PC-9 (cell line): ENCODE data around the gene ZBTB4. TPM values are rescaled to one million over a fixed set of nuclear protein-coding genes. Genes with fewer than 3 reads are reported as not detected.
A peak's percentile ranks its signal among the peaks of the same experiment; 100 is the strongest.
"Not testable (repeated sequence)": the region's sequence is repeated elsewhere in the genome, so short reads cannot be mapped to it uniquely, and the experiment has no call there.

ENCODE experiments used
- BruUV-seq: library from RNA; stranded (reverse); fragments of 400-500 nt; replicated peaks from 2 replicates; lab custom pipeline; 2021; lab: Mats Ljungman, UMichigan
- CTCF ChIA-PET: fragments of 300-600 bp; sonication (Branson Sonifier 250); formaldehyde crosslinking; loops from one replicate; lab custom pipeline; 2022; ENCODE audit warnings: antibody characterized with exemption; lab: Charles Lee
- POLR2A ChIA-PET: fragments of 300-600 bp; sonication (Branson Sonifier 250); formaldehyde crosslinking; loops from one replicate; lab custom pipeline; 2022; ENCODE audit warnings: antibody characterized with exemption; ENCODE audit not compliant: unreplicated experiment; lab: Charles Lee
- DNase-seq, 2 experiments: peaks; one replicate each; pipeline versions ENCODE4 v3.0.0 to v3.0.0-alpha.2; 2015 to 2022; ENCODE audit warnings: mixed read lengths in 1 of 2
- H2AFZ ChIP-seq: fragments of 200-600 bp; sonication (generic); 2 replicates; pipeline ENCODE4 v1.8.1; 2017; ENCODE audit warnings: antibody characterized with exemption
- H3F3A ChIP-seq: fragments of 200-600 bp; sonication (generic); 2 replicates; pipeline ENCODE4 v1.8.1; 2017; ENCODE audit warnings: antibody characterized with exemption, mild to moderate bottlenecking, low read depth; ENCODE audit not compliant: insufficient read depth
- H3K27ac ChIP-seq: fragments of 200-600 bp; sonication (generic); 2 replicates; pipeline ENCODE4 v1.6.1; 2016; ENCODE audit warnings: mixed run types
- H3K27me3 ChIP-seq: fragments of 200-600 bp; sonication (generic); 2 replicates; pipeline ENCODE4 v1.6.1; 2016; ENCODE audit warnings: low read depth, mixed run types; ENCODE audit not compliant: insufficient read depth
- H3K36me3 ChIP-seq: fragments of 200-600 bp; sonication (generic); 2 replicates; pipeline ENCODE4 v1.6.1; 2016; ENCODE audit warnings: low read depth, mixed run types
- H3K4me1 ChIP-seq: fragments of 200-600 bp; sonication (generic); replicated peaks from 2 replicates; pipeline ENCODE4 v1.6.1; 2016; ENCODE audit warnings: mixed run types; ENCODE audit not compliant: insufficient read depth
- H3K4me2 ChIP-seq: fragments of 200-600 bp; sonication (generic); 2 replicates; pipeline ENCODE4 v1.6.1; 2017; ENCODE audit warnings: mixed run types
- H3K4me3 ChIP-seq: fragments of 200-600 bp; sonication (generic); 2 replicates; pipeline ENCODE4 v1.6.1; 2016; ENCODE audit warnings: mixed run types
- H3K79me2 ChIP-seq: fragments of 200-600 bp; sonication (generic); 2 replicates; pipeline ENCODE4 v1.6.1; 2017; ENCODE audit warnings: low read depth, mixed run types
- H3K9me2 ChIP-seq: fragments of 200-600 bp; sonication (generic); 2 replicates; pipeline ENCODE4 v1.8.1; 2017; ENCODE audit warnings: mild to moderate bottlenecking; ENCODE audit not compliant: insufficient read depth
- H3K9me3 ChIP-seq: fragments of 200-600 bp; sonication (generic); 2 replicates; pipeline ENCODE4 v1.8.1; 2016; ENCODE audit warnings: low read depth; ENCODE audit not compliant: insufficient read depth
- H4K20me1 ChIP-seq: fragments of 200-600 bp; sonication (generic); 2 replicates; pipeline ENCODE4 v1.8.1; 2017; ENCODE audit not compliant: insufficient read depth
- EZH2 ChIP-seq: fragments of 200-600 bp; sonication (generic); IDR thresholded peaks from 2 replicates; pipeline ENCODE4 v1.8.0; 2017; ENCODE audit warnings: antibody characterized with exemption, low read depth
- intact Hi-C: fragments of 100-400 bp; cut with micrococcal nuclease; formaldehyde crosslinking; loops from one replicate; pipeline ENCODE4 v1.10.0; 2022; ENCODE audit not compliant: unreplicated experiment
- total RNA-seq: library from RNA; stranded (reverse); gene quantifications from 2 replicates; pipeline ENCODE4 v1.2.3, GENCODE V29; 2021
- TF ChIP-seq, protein P1 (sequence below): fragments of 200-600 bp; sonication (generic); conservative IDR thresholded peaks from 2 replicates; pipeline ENCODE4 v1.6.1; 2017; ENCODE audit warnings: mixed run types, antibody characterized with exemption, mild to moderate bottlenecking, moderate library complexity

The ZBTB4 gene
- total RNA-seq, 1 experiment from 2014 or later = 54.0 TPM

- Histone ChIP-seq H3K27ac (peak overlapping the region; percentile 32; the same call in 1 of the 2 replicates), H3K79me2 (peaks cover 58% of the 10 kb centered on the region), H3K4me2 (peak overlapping the region; percentile 21), H3F3A (peaks cover 14% of the 10 kb centered on the region; the same call in 1 of the 2 replicates), H3K27me3 (no peaks in the 10 kb centered on the region), H3K9me2 (no peaks in the 10 kb centered on the region), H3K9me3 (no peaks in the 10 kb centered on the region), H4K20me1 (no peaks in the 10 kb centered on the region), H3K36me3 (no peaks in the 10 kb centered on the region), H2AFZ (no peak overlapping the region), H3K4me3 (no peak overlapping the region), H3K4me1 (peaks cover 37% of the 10 kb centered on the region)
- BruUV-seq = no TSS peak
- no peak for DNase-seq
- ChIA-PET POLR2A (interaction anchor here (0.6 to 0.7 kb wide), 3 partner anchors 72 to 145 kb away, joined by 3 to 11 read pairs (median 6); no protein-coding TSS in a partner anchor), CTCF (interaction anchor here (1.0 kb wide), 1 partner anchor 21 kb away, joined by 4 read pairs; no protein-coding TSS in a partner anchor)
- intact Hi-C loops = loop anchor here (2.0 kb wide), 1 partner anchor 31 kb away; the partner anchor contains the start of gene CHRNB1
- no peak for TF ChIP-seq EZH2
- TF ChIP-seq, protein P1, sequence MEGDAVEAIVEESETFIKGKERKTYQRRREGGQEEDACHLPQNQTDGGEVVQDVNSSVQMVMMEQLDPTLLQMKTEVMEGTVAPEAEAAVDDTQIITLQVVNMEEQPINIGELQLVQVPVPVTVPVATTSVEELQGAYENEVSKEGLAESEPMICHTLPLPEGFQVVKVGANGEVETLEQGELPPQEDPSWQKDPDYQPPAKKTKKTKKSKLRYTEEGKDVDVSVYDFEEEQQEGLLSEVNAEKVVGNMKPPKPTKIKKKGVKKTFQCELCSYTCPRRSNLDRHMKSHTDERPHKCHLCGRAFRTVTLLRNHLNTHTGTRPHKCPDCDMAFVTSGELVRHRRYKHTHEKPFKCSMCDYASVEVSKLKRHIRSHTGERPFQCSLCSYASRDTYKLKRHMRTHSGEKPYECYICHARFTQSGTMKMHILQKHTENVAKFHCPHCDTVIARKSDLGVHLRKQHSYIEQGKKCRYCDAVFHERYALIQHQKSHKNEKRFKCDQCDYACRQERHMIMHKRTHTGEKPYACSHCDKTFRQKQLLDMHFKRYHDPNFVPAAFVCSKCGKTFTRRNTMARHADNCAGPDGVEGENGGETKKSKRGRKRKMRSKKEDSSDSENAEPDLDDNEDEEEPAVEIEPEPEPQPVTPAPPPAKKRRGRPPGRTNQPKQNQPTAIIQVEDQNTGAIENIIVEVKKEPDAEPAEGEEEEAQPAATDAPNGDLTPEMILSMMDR = no peak
Observed at GRCh38 chr17:7475764-7476422, 3.5 kb downstream of the ZBTB4 start.

GRCh38 chr17:7474767-7475166 is 4.7 kb downstream of the ZBTB4 start:
- H3K36me3 ChIP-seq, H3K9me2 ChIP-seq, H3K9me3 ChIP-seq, H4K20me1 ChIP-seq, H2AFZ ChIP-seq, CTCF ChIA-PET, BruUV-seq, H3K27me3 ChIP-seq, H3K4me2 ChIP-seq, H3K4me3 ChIP-seq, intact Hi-C loops: not testable (repeated sequence)
- peaks cover 54% of the 10 kb centered on the region for H3K79me2 ChIP-seq
- POLR2A ChIA-PET = interaction anchor here (0.6 kb wide), 2 partner anchors 24 to 145 kb away, joined by 3 to 5 read pairs; no protein-coding TSS in a partner anchor
- peak; percentile 55 to 74 for DNase-seq
- H3K4me1 ChIP-seq = peaks cover 32% of the 10 kb centered on the region
- peak overlapping the region; percentile 49; the same call in 1 of the 2 replicates for H3K27ac ChIP-seq
- peaks cover 14% of the 10 kb centered on the region; the same call in 1 of the 2 replicates for H3F3A ChIP-seq

DNA sequence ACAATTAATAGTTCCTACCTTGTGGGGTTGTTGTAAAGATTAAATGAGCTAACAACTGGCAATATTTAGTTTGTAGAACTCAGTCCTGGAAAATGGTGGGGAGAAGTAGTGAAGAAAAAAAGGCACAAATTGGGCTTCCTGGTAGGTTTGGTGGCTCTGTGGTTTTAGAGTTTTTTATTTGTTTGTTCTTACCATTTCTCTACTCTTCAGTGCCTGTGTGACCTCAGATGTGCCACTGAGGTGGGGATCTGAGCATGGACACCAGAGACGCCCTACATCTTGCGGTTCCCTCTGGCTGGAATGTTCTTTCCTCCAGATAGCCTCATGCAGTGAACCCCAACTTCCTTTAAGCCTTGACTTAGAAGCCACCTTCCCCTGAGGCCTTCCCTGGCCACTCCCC is 7.7 kb downstream of the ZBTB4 start:
- H3K27ac ChIP-seq = no peak overlapping the region
- H3K9me3 ChIP-seq = no peaks in the 10 kb centered on the region
- peaks cover 10% of the 10 kb centered on the region; the same call in 1 of the 2 replicates for H3F3A ChIP-seq
- H3K27me3 ChIP-seq = no peaks in the 10 kb centered on the region
- intact Hi-C loops = no loop called here
- ChIA-PET POLR2A (no interaction called here), CTCF (no interaction called here)
- no peak for DNase-seq
- H3K4me1 ChIP-seq = peaks cover 16% of the 10 kb centered on the region
- TF ChIP-seq EZH2 = no peak
- TF ChIP-seq, protein P1 = no peak
- peaks cover 28% of the 10 kb centered on the region for H3K79me2 ChIP-seq
- H3K4me3 ChIP-seq = no peak overlapping the region
- no peaks in the 10 kb centered on the region for H3K36me3 ChIP-seq
- H4K20me1 ChIP-seq = no peaks in the 10 kb centered on the region
- no peaks in the 10 kb centered on the region for H3K9me2 ChIP-seq
- H2AFZ ChIP-seq = no peak overlapping the region
- no TSS peak for BruUV-seq
- no peak overlapping the region for H3K4me2 ChIP-seq

DNA sequence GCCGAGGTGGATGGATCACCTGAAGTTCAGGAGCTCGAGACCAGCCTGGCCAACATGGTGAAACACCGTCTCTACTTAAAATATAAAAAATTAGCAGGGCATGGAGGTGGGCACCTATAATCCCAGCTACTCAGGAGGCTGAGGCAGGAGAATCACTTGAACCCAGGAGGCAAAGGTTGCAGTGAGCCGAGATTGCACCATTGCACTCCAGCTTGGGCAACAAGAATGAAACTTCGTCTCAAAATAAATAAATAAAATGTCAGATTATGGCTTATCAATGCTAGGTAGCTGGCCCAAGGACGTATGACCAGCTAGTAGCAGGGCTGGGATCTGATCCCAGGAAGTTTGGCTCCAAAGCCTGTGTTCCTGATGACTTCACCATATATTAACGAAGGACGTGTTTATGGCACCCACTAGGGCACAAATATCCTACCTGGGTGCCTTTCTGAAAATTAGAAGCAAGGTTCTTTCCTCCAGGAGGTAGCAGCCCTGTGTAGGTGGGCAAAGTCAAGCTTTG is 8.9 kb downstream of the ZBTB4 start:
- DNase-seq, POLR2A ChIA-PET, H3K27me3 ChIP-seq, H3K27ac ChIP-seq, H4K20me1 ChIP-seq, H3K9me2 ChIP-seq, H3F3A ChIP-seq, BruUV-seq, H3K36me3 ChIP-seq, H2AFZ ChIP-seq, H3K4me2 ChIP-seq, CTCF ChIA-PET, H3K9me3 ChIP-seq, H3K4me1 ChIP-seq, intact Hi-C loops, H3K4me3 ChIP-seq: not testable (repeated sequence)
- H3K79me2 ChIP-seq = peaks cover 16% of the 10 kb centered on the region

- BruUV-seq, H3K9me3 ChIP-seq, H3K27ac ChIP-seq, H3K36me3 ChIP-seq, H4K20me1 ChIP-seq, H3K4me3 ChIP-seq, H3K4me2 ChIP-seq, H3K27me3 ChIP-seq, H3F3A ChIP-seq, DNase-seq, H3K9me2 ChIP-seq, POLR2A ChIA-PET, intact Hi-C loops, CTCF ChIA-PET, H2AFZ ChIP-seq, H3K4me1 ChIP-seq: not testable (repeated sequence)
- H3K79me2 ChIP-seq = peaks cover 11% of the 10 kb centered on the region
Observed at GRCh38 chr17:7469843-7470242, 9.6 kb downstream of the ZBTB4 start.
